Measurements from ENCODE around the gene SLC35E1.
A peak's percentile ranks its signal among the peaks of the same experiment; 100 is the strongest.
"Not testable (repeated sequence)": the region's sequence is repeated elsewhere in the genome, so short reads cannot be mapped to it uniquely, and the experiment has no call there.

The SLC35E1 gene

DNA sequence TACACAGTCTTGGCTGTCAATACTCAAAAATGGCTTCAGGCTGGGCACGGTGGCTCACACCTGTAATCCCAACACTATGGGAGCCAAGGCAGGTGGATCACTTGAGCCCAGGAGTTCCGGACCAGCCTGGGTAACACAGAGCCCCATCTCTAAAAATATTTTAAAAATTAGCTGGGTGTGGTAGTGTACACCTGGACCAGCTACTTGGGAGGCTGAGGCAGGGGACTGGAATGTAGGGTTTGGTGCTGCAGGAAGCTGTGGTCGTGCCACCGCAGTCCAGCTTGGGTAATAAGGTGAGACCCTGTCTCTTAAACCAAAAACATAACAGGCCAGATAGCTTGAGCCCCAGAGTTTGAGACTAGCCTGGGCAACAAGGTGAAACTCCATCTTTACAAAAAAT lies 23.3 kb downstream of the SLC35E1 start:
- TF ChIP-seq, protein P1, sequence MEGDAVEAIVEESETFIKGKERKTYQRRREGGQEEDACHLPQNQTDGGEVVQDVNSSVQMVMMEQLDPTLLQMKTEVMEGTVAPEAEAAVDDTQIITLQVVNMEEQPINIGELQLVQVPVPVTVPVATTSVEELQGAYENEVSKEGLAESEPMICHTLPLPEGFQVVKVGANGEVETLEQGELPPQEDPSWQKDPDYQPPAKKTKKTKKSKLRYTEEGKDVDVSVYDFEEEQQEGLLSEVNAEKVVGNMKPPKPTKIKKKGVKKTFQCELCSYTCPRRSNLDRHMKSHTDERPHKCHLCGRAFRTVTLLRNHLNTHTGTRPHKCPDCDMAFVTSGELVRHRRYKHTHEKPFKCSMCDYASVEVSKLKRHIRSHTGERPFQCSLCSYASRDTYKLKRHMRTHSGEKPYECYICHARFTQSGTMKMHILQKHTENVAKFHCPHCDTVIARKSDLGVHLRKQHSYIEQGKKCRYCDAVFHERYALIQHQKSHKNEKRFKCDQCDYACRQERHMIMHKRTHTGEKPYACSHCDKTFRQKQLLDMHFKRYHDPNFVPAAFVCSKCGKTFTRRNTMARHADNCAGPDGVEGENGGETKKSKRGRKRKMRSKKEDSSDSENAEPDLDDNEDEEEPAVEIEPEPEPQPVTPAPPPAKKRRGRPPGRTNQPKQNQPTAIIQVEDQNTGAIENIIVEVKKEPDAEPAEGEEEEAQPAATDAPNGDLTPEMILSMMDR (IDR thresholded peaks at IDR 0.05; ENCODE audit: control extremely low read depth, extremely low read depth, low read depth, missing control alignments), result no peak
- DNase-seq (ENCODE audit: extremely low spot score), result no peak
- POLR2A ChIA-PET, result no interaction called here
- CTCF ChIA-PET, result interaction anchor here (0.9 to 2.0 kb wide), 4 partner anchors 11 to 66 kb away, joined by 3 to 5 read pairs (median 4); no protein-coding TSS in a partner anchor

DNA sequence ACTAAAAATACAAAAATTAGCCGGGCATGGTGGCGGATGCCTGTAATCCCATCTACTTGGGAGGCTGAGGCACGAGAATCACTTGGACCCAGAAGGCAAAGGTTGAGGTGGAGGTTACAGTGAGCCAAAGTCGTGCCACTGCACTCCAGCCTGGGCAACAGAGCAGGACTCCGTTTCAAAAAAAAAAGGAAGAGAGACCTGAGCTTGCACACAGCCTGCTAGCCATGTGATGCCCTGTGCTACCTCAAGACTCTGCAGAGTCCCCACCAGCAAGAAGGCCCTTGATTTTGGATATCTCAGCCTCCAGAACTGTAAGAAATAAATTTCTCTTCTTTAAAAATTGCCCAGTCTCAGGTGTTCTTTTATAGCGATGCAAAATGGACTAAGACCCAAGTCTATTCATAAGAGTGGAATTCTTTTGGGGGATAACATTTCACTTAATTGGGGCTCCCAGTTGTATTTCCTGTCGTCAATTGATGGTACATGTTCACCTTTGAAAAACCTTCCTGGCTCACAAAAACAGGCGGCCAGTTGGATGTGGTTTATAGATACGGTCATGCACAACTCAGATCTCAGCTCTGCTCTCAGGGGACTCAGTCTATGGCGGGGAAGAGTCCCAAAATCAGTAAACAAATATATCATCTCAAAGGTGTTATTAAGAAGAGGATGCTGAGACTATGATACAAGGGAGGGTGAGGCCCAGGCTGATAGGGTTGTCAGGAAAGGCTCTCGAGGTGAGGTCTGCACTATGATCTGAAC lies 27.6 kb downstream of the SLC35E1 start:
- DNase-seq (ENCODE audit: extremely low spot score), result no peak
- TF ChIP-seq, protein P1 (IDR thresholded peaks at IDR 0.05; ENCODE audit: control extremely low read depth, extremely low read depth, low read depth, missing control alignments), result no peak
- CTCF ChIA-PET, result interaction anchor here (1.2 kb wide), 1 partner anchor 19 kb away, joined by 3 read pairs; no protein-coding TSS in a partner anchor
- POLR2A ChIA-PET, result interaction anchor here (0.7 kb wide), 1 partner anchor 29 kb away, joined by 3 read pairs; no protein-coding TSS in a partner anchor

DNA sequence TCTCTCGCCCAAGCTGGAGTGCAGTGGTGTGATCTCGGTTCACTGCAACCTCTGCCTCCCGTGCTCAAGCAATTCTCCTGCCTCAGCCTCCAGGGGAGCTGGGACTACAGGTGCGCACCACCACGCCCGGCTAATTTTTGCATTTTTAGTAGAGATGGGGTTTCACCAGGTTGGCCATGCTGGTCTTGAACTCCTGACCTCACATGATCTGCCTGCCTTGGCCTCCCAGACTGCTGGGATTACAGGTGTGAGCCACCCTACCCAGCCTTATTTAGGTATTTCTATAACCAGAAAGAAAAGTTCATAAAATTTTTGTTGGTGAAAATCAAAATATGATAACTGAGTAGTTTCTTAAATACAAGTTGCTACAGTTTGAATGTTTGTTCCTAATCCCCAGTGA lies 28.5 kb downstream of the SLC35E1 start:
- POLR2A ChIA-PET, CTCF ChIA-PET: not testable (repeated sequence)

DNA sequence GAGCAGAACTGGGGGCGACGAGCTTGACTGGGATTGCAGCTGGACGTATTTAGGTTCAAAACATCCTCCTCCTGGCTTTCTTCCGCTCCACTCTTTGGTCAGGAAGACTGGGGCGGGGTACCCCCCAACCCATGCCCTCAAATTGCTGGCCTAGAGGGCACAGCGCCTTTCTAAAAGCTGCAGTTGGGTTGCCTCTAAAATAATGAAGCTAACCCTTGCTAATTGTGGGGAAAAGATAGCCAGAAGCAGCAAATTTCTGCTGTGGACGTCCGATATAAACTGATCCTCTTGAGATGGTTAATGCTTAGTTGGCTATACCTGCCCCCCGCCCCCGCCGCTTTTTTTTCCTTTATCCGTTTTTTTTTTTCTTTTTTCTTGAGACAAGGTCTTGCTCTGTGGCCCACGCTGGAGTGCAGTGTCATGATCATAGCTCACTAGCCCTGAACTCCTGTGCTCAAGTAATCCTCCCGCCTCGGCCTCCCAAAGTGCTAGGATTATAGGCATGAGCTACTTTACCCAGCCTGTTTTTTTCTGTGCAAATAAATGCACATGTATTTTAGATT lies 29.2 kb downstream of the SLC35E1 start:
- DNase-seq (ENCODE audit: extremely low spot score), result no peak
- POLR2A ChIA-PET, result interaction anchor here (0.6 kb wide), 1 partner anchor 26 kb away, joined by 3 read pairs; no protein-coding TSS in a partner anchor
- CTCF ChIA-PET, result interaction anchor here (1.0 kb wide), 1 partner anchor 15 kb away, joined by 3 read pairs; no protein-coding TSS in a partner anchor
- TF ChIP-seq, protein P1 (IDR thresholded peaks at IDR 0.05; ENCODE audit: control extremely low read depth, extremely low read depth, low read depth, missing control alignments), result no peak

More for the DNA sequence above, 28.5 kb downstream of the SLC35E1 start:
- DNase-seq (ENCODE audit: extremely low spot score), result not testable (repeated sequence)

DNA sequence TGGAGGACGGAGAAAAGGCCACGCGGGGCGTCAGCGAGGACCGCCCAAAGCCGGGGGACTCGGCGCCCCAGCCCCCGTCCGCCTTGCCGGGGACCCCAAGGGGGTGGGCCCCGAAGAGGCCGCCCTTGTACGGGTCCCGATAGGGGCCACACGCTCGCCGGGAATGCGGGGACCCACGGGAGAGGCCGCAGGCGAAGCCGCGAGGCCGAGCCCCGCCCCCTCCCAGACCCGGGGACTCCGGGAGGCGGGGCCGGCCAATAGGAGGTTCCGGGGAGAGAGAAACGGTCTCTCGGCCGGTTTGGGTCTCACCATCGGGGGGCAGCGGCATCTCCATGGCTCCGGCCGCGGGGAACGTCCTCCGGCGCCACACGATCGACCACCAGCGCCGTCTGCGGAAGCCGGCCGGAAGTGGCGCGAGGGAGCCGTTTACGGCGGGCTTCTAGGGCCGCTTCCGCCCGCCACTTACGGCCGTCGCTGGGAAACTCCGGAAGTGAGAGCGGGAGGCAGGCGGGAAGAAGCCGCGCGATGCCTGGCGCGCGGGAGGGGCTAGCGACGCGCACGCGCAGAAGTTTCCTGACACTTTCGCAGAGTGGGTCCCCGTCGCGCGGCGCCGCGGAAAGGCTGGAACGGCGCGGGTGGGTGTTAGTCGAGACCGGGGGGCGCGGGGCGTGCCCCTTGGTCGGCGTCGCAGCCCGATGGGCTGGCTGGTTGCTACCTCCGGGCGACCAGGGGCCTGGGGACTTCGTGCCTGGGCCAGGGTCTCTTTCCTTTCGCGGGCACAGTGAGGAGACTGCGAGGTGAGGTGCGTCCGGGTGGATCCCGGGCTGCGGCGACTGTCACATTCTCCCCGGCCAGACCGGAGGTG lies 29.9 kb downstream of the SLC35E1 start, which contains the start of gene CHERP:
TSS of gene CHERP (minus strand) at position 393 of the 865 bp plus-strand sequence. CDS start at position 334, 59 bp downstream.
- POLR2A ChIA-PET, result interaction anchor here (0.6 kb wide), 1 partner anchor 25 kb away, joined by 3 read pairs; no protein-coding TSS in a partner anchor
- CTCF ChIA-PET, result interaction anchor here (1.0 to 1.9 kb wide), 2 partner anchors 15 to 16 kb away, joined by 3 to 4 read pairs; no protein-coding TSS in a partner anchor

DNA sequence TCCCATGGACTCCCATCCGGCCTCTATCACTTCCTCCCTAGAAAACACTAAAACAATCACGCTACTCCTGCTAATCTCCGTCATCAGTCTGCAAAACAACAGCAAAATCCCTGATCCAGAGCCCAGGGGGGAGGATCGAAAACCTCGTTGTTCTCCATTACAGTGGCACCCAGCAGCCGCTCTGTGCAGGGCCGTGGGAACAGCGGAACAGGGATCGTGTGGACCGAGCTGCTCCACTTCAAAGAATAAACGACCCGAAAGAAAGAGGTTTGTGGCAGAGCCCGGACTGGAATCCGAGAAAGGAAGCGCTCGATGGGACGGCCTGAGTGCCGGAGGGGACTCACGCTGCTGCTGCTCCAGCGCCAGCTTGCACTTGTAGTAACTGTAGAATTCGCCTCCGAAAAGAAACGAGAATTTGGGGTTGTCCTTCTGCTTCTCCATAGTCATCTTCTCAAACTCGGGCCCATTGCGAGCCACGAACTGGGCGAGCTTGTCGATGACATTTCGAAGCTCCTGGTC lies 30.6 kb downstream of the SLC35E1 start:
- POLR2A ChIA-PET, result no interaction called here
- no peak for DNase-seq (ENCODE audit: extremely low spot score)
- CTCF ChIA-PET, result interaction anchor here (1.9 kb wide), 1 partner anchor 15 kb away, joined by 4 read pairs; no protein-coding TSS in a partner anchor
- TF ChIP-seq, protein P1 (IDR thresholded peaks at IDR 0.05; ENCODE audit: control extremely low read depth, extremely low read depth, low read depth, missing control alignments), result no peak

More for the DNA sequence above, 29.9 kb downstream of the SLC35E1 start, which contains the start of gene CHERP:
- DNase-seq (ENCODE audit: extremely low spot score), result peak; percentile 97
- TF ChIP-seq, protein P1 (IDR thresholded peaks at IDR 0.05; ENCODE audit: control extremely low read depth, extremely low read depth, low read depth, missing control alignments), result no peak
